ENCODE results near the gene KLF6. TPM values are rescaled to one million over a fixed set of nuclear protein-coding genes. Genes with fewer than 3 reads are reported as not detected.
A peak's percentile ranks its signal among the peaks of the same experiment; 100 is the strongest.

The KLF6 gene
- total and polyA plus RNA-seq, 2 donors (not counting 1 experiment from before 2014, with no cell fraction given): 96.1 to 105 TPM

GRCh38 chr10:3787016-3787400 is 2.0 kb upstream of the KLF6 start:
- Histone ChIP-seq H3K9me3 (ENCODE audit: control insufficient read depth, insufficient read depth, low read depth, low read length) (no peaks in the 10 kb centered on the region), H2AFZ (ENCODE audit: low read length) (no peak overlapping the region), H3K4me2 (ENCODE audit: extremely low read depth, insufficient read depth, low read length) (no peak overlapping the region), H3K27ac (ENCODE audit: insufficient read depth, low read length) (no peak overlapping the region), H3K27me3 (ENCODE audit: control insufficient read depth, insufficient read depth, low read length) (no peaks in the 10 kb centered on the region), H3K79me2 (ENCODE audit: control insufficient read depth, insufficient read depth, low read length) (peaks cover 33% of the 10 kb centered on the region), H3K36me3 (ENCODE audit: control insufficient read depth, insufficient read depth, low read length) (peaks cover 2% of the 10 kb centered on the region), H3K4me3 (replicated peaks in 1 of 4; ENCODE audit: control extremely low read depth in 1 of 4, insufficient read depth in 1 of 4, low read depth in 3 of 4, low read length in 4 of 4) (no peak overlapping the region), H4K20me1 (ENCODE audit: control insufficient read depth, extremely low read depth, insufficient read depth, low read length) (no peaks in the 10 kb centered on the region), H3K4me1 (ENCODE audit: control insufficient read depth, extremely low read depth, insufficient read depth, low read length) (no peaks in the 10 kb centered on the region), H3K9ac (ENCODE audit: insufficient read depth, low read length) (no peak overlapping the region)
- no peak for TF ChIP-seq EZH2 (IDR thresholded peaks at IDR 0.05; ENCODE audit: low read length, missing control alignments)
- TF ChIP-seq CTCF (conservative IDR thresholded peaks at IDR 0.05 in 1 of 2, IDR thresholded peaks at IDR 0.05 in 1 of 2; ENCODE audit: low read depth in 1 of 2, low read length in 2 of 2): no peak
- DNase-seq (ENCODE audit: low read depth in 2 of 2): no peak

GRCh38 chr10:3786295-3787015 is 1.4 kb upstream of the KLF6 start:
- Histone ChIP-seq H3K9me3 (ENCODE audit: control insufficient read depth, insufficient read depth, low read depth, low read length) (no peaks in the 10 kb centered on the region), H3K79me2 (ENCODE audit: control insufficient read depth, insufficient read depth, low read length) (peaks cover 39% of the 10 kb centered on the region), H3K4me2 (ENCODE audit: extremely low read depth, insufficient read depth, low read length) (peak overlapping the region; percentile 98), H3K36me3 (ENCODE audit: control insufficient read depth, insufficient read depth, low read length) (peaks cover 7% of the 10 kb centered on the region), H3K27ac (ENCODE audit: insufficient read depth, low read length) (peak overlapping the region; percentile 99), H4K20me1 (ENCODE audit: control insufficient read depth, extremely low read depth, insufficient read depth, low read length) (no peaks in the 10 kb centered on the region), H2AFZ (ENCODE audit: low read length) (no peak overlapping the region), H3K9ac (ENCODE audit: insufficient read depth, low read length) (peak overlapping the region; percentile 98), H3K4me3 (replicated peaks in 1 of 4; ENCODE audit: control extremely low read depth in 1 of 4, insufficient read depth in 1 of 4, low read depth in 3 of 4, low read length in 4 of 4) (peak overlapping the region in 3 of 4 experiments; percentile 65 to 77 (median 68)), H3K4me1 (ENCODE audit: control insufficient read depth, extremely low read depth, insufficient read depth, low read length) (no peaks in the 10 kb centered on the region), H3K27me3 (ENCODE audit: control insufficient read depth, insufficient read depth, low read length) (no peaks in the 10 kb centered on the region)
- no peak for TF ChIP-seq EZH2 (IDR thresholded peaks at IDR 0.05; ENCODE audit: low read length, missing control alignments)
- TF ChIP-seq CTCF (conservative IDR thresholded peaks at IDR 0.05 in 1 of 2, IDR thresholded peaks at IDR 0.05 in 1 of 2; ENCODE audit: low read depth in 1 of 2, low read length in 2 of 2): no peak
- peak; percentile 51 to 62 for DNase-seq (ENCODE audit: low read depth in 2 of 2)

- Histone ChIP-seq H3K36me3 (ENCODE audit: control insufficient read depth, insufficient read depth, low read length) (peaks cover 13% of the 10 kb centered on the region), H3K4me1 (ENCODE audit: control insufficient read depth, extremely low read depth, insufficient read depth, low read length) (no peaks in the 10 kb centered on the region), H3K4me3 (replicated peaks in 1 of 4; ENCODE audit: control extremely low read depth in 1 of 4, insufficient read depth in 1 of 4, low read depth in 3 of 4, low read length in 4 of 4) (peak overlapping the region; percentile 62 to 77 (median 66)), H3K9ac (ENCODE audit: insufficient read depth, low read length) (peak overlapping the region; percentile 98), H3K27ac (ENCODE audit: insufficient read depth, low read length) (peak overlapping the region; percentile 99), H4K20me1 (ENCODE audit: control insufficient read depth, extremely low read depth, insufficient read depth, low read length) (peaks cover 2% of the 10 kb centered on the region), H2AFZ (ENCODE audit: low read length) (no peak overlapping the region), H3K9me3 (ENCODE audit: control insufficient read depth, insufficient read depth, low read depth, low read length) (no peaks in the 10 kb centered on the region), H3K4me2 (ENCODE audit: extremely low read depth, insufficient read depth, low read length) (peak overlapping the region; percentile 98), H3K27me3 (ENCODE audit: control insufficient read depth, insufficient read depth, low read length) (no peaks in the 10 kb centered on the region), H3K79me2 (ENCODE audit: control insufficient read depth, insufficient read depth, low read length) (peaks cover 45% of the 10 kb centered on the region)
- DNase-seq (ENCODE audit: low read depth in 2 of 2): peak; percentile 37 to 68
- TF ChIP-seq EZH2 (IDR thresholded peaks at IDR 0.05; ENCODE audit: low read length, missing control alignments) (no peak), CTCF (conservative IDR thresholded peaks at IDR 0.05 in 1 of 2, IDR thresholded peaks at IDR 0.05 in 1 of 2; ENCODE audit: low read depth in 1 of 2, low read length in 2 of 2) (no peak)
These were observed 852 bp upstream of the KLF6 start for GRCh38 chr10:3785851-3786271.

Data from fibroblast of lung (primary cell).